Stimulated activated CD4-positive, alpha-beta T cell treated with anti-CD3 and anti-CD28 coated beads, Interleukin-15, amount 100 ng/mL, for 24 hours (primary cell): ENCODE measurements around the gene RBBP6.

Source experiments
- DNase-seq: peaks from one replicate; pipeline ENCODE4 v3.0.0-alpha.2; 2020

RBBP6 gene

GRCh38 chr16:24524855-24525677 lies 14.3 kb upstream of the RBBP6 start:
- no peak for DNase-seq

DNA sequence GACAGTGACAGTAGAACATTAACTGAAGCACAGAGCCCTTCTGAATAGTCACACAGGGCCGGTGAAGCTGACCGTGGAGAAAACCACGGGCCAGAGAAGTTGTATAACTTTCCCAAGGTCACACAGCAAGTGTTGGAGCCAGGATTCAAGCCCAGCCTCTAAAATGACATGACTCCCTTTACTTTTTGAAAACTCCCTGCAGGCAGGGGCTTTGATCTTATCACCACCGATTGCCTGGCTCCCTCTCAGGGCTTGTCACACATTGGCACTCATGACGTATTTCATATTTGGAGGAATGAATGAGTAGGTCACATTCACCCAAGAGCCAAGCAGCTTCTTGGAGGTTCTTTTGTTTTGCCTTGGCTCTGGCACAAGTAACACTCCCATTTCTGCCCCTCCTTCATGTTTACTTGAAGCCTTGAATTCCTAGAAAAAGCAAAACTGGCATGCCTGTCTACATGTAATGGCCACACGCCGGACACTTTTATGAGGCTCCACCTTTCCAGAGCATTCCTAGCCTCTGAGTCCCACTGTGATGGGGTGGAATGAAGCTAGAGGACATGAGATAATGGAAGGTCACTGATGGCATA lies 13.3 kb upstream of the RBBP6 start:
- DNase-seq, result no peak

DNA sequence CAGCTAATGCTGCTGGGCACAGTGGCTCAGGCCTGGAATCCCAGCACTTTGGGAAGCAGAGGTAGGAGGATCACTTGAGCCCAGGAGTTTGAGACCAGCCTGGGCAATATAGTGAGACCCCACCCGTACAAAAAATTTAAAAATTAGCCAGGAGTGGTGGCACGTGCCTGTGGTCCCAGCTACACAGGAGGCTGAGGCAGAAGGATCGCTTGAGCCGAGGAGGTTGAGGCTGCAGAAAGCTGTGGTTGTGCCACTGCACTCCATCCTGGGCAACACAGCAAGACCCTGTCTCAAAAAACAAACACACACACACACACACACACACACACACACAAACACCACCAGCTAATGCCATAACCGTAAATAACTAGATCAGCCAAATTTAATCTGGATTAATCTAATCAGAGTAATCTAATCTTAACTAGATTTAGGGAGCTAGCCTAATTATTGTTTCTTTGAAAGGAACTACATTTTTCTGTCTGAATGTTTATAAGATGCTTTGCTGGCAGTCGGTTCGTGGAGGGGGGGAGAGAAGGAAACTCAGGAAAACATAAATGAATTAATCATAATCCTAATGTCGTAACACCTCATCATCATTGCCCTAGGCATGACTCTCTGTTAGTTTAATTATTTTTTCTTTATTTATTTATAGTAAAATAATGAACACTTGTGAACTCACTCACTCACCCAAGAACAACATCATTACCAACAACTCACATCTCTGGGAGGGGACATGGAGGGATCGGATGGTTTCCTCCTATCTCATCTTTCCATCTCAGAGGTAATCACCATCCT lies 12.5 kb upstream of the RBBP6 start:
- no peak for DNase-seq

- no peak for DNase-seq
Measured at GRCh38 chr16:24531166-24531565, 8.2 kb upstream of the RBBP6 start.

GRCh38 chr16:24534620-24535019 lies 4.7 kb upstream of the RBBP6 start:
- no peak for DNase-seq

- DNase-seq, result no peak
Measured at GRCh38 chr16:24535827-24536226, 3.5 kb upstream of the RBBP6 start.

DNA sequence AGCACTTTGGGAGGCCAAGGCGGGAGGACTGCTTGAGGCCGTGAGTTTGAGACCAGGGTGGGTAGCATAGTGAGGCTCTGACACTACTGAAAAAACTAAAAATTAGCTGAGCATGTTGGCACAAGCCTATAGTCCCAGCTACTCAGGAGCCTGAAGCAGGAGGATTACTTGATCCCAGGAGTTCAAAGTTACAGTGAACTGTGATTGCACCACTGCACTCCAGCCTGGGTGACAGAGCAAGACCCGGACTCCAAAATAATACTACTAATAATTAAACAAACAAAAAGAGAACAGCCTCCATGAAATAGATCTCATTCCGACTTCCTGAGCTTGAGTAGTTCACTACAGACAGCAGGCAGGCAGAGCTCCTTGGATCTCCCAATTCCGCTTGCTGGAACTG lies 2.7 kb upstream of the RBBP6 start:
- no peak for DNase-seq

- no peak for DNase-seq
Measured at GRCh38 chr16:24537474-24538337, 1.7 kb upstream of the RBBP6 start.

GRCh38 chr16:24538756-24539294 lies 541 bp upstream of the RBBP6 start:
- DNase-seq, result no peak

DNA sequence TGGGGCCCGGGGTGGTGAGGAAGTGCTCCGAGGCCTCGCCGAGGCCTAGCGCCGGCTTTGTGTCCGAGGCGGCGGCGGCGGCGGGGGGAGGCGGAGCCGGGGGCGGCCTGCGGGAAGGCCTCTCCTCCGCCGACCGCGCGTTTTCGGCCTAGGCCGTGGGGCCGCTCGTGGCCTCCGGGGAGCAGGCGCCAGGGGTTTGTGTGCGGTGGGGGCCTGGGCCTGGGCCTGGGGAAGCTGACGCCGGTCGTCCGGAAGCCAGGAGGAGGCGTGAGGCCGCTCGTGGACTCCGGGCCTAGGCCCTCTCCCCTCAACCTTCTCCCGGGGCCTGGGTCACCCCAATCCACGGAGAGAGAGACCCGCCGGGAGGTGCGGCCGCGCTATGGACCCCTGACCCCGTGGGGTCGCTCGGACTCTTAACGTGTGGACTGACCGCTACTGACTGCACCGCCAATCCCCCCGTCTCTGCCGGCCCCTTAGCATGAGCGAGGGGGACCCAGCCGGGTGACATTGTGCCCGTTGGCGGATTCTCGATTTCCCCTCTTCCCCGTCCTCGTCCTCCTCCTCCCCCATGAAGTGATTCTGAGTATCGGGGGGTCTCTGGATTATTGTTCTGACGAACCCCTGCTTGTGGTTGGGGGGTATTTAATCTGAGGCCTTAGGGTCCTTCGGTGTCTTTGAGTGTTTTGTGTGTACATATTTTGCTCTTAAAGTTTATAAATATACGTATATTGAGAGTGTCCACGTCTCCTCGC lies 660 bp downstream of the RBBP6 start:
- DNase-seq, result peak; percentile 66

DNA sequence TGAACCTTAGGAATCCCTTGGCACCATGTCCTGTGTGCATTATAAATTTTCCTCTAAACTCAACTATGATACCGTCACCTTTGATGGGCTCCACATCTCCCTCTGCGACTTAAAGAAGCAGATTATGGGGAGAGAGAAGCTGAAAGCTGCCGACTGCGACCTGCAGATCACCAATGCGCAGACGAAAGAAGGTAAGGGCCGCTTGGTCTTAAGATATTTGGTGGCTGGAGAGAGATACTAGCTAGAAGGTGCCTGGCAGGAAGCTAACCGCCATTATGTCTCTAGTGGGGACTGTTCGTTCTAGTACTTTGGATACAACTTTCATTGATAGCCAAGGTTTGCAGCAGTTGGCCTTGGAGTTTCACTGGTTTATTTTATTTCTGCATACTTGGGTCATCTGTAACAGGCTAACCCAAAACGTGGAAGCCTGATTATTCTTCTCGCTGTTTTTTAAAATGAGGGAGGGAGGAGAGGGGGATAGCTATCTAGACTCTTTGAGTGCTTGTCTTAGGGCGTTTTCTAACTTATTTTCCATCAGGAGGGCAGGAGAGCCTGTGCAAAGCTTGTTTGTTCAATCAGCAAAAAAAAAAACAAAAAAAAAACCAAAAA lies 1.3 kb downstream of the RBBP6 start:
- DNase-seq, result peak; percentile 28

DNA sequence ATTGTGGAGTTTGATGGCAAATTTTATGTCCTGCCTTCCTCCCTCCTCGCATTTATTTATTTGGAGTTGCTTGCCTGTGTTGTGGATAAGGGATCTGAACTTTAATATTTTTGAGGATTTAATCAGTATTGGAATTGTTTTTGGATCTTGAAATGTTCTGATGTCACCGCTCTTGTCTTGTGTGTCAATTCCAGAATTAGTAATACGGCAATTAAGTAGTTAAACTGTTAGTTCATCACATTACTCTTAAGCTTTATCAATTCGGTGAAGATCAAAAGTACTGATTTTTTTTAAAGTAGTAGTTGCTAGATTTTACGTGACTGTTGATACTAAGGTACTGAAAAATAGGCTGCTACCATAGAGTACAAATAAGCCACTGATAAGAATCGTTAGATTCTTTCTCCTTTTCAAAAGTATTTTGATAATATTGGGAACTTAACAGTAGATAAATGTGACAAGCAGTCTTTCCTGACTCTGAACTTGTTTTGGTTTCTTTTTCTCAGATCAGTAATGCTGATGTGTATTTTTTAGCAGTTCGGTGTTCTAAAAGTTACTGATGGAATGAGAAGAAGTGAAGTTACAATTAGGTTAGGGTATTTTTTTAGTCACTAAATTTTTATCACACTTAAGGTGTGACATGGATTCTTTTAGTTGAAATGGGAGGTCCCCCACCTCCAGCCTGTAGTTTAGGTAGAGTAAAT lies 2.0 kb downstream of the RBBP6 start:
- no peak for DNase-seq

DNA sequence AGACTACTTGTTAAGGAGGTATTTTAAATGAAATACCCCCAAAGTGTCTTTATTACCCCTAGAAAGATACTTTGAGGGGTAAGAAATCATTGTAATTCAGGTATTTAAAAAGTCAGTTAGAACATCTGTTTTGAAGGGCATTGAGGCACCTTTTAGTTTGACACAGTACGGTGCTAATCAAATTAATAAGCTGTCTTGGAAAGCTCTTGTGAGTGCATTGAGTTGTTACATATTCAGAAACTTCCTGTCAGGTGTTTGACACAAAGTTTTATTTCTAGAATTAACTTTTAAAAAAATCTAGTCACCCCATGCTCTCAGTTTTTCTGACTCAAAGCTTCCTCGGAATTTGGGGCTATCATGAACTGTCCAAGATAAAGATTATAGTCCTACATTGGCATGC lies 4.6 kb downstream of the RBBP6 start:
- no peak for DNase-seq

DNA sequence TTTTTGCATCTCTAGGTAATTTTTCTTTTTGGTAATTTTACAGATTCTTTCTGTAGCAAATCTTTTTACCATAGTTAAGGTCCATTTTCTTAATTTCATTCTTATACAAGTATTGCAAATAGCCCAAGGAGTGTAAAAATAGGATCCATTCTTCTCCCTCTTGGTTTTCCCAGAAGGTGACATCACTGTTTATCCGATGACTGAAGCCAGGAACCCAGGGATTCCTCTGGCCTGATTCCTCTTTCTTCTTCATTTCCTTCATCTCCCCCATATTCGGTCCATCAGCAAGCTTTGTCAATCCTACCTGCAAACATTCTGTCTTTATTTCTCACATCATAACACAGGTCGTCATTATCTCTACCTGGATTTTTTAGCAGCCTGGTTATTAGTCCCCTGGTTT lies 5.3 kb downstream of the RBBP6 start:
- DNase-seq, result no peak

GRCh38 chr16:24550295-24550694 lies 10.9 kb downstream of the RBBP6 start:
- no peak for DNase-seq

- DNase-seq, result no peak
Measured at GRCh38 chr16:24552705-24553246, 13.4 kb downstream of the RBBP6 start.

GRCh38 chr16:24553983-24554382 lies 14.6 kb downstream of the RBBP6 start:
- no peak for DNase-seq

DNA sequence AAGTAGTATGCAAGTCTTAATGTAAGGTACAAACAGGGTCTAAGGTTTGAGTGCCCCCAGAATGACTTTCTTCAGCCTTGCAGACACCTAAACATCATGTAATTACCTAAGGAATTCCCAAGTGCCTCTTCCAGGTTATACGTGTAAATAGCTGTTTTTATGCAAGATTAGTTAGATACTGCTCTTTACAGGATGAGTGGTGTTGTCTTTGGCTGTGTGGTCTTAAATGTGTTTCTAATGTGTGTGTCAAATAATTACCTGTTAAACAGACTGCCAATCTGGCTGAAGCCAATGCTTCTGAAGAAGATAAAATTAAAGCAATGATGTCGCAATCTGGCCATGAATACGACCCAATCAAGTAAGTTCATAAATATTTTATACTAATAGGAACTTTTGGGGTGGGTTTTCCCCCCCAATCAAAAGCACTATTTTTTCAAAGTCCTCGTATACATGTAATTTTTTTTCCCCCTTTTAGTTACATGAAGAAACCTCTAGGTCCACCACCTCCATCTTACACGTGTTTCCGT lies 16.0 kb downstream of the RBBP6 start:
- DNase-seq, result no peak

DNA sequence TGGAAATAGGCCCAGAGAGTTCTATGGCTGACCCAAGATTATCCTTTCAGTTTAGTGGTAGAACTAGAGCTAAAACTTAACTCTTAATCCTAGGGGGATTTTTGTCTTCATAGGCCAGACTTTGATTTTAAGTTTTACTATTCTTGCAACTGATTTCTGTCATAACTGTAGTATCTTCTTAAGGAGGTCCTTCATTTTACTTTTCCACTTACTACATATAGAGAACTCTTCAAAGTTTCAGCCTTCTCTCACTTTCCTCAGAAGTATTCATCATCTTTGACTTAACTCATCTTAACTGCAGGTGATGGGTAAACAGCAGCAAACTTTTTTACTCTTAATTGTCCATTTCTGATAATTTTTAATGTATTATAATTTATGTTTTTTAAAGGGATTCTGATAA lies 23.4 kb downstream of the RBBP6 start:
- no peak for DNase-seq

- DNase-seq, result no peak
Measured at GRCh38 chr16:24568392-24568791, 29.0 kb downstream of the RBBP6 start.
